Measurements from ENCODE around the gene ACSF3.

DNA sequence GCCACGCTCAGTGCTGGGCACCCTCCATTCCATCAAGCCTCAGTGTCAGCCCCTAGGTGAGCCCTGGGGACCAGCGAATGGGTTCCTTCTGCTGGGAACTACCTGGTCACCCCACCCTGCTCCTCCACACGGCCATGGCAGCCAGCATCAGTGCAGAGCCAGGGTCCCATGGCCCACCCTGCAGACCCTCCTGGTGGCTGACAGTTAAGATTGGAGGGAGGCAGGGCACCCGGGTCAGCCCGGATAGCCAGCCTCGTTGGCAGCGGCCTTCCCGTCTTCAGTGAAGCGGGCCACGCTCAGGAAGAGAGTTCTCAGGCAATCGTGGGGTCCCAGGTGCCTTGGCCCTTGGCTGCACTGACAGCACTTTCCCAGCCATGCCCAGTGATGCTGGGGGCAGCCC is 37.1 kb upstream of the ACSF3 start:
- TF ChIP-seq, protein P1, sequence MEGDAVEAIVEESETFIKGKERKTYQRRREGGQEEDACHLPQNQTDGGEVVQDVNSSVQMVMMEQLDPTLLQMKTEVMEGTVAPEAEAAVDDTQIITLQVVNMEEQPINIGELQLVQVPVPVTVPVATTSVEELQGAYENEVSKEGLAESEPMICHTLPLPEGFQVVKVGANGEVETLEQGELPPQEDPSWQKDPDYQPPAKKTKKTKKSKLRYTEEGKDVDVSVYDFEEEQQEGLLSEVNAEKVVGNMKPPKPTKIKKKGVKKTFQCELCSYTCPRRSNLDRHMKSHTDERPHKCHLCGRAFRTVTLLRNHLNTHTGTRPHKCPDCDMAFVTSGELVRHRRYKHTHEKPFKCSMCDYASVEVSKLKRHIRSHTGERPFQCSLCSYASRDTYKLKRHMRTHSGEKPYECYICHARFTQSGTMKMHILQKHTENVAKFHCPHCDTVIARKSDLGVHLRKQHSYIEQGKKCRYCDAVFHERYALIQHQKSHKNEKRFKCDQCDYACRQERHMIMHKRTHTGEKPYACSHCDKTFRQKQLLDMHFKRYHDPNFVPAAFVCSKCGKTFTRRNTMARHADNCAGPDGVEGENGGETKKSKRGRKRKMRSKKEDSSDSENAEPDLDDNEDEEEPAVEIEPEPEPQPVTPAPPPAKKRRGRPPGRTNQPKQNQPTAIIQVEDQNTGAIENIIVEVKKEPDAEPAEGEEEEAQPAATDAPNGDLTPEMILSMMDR (conservative IDR thresholded peaks at IDR 0.05 in 1 of 2, IDR thresholded peaks at IDR 0.05 in 1 of 2; ENCODE audit: low read depth in 1 of 2, low read length in 2 of 2) = no peak
- no peak for TF ChIP-seq EZH2 (IDR thresholded peaks at IDR 0.05; ENCODE audit: low read length, missing control alignments)

Measured in fibroblast of lung (primary cell).